ENCODE results near the gene FOXC2.

Gene FOXC2

DNA sequence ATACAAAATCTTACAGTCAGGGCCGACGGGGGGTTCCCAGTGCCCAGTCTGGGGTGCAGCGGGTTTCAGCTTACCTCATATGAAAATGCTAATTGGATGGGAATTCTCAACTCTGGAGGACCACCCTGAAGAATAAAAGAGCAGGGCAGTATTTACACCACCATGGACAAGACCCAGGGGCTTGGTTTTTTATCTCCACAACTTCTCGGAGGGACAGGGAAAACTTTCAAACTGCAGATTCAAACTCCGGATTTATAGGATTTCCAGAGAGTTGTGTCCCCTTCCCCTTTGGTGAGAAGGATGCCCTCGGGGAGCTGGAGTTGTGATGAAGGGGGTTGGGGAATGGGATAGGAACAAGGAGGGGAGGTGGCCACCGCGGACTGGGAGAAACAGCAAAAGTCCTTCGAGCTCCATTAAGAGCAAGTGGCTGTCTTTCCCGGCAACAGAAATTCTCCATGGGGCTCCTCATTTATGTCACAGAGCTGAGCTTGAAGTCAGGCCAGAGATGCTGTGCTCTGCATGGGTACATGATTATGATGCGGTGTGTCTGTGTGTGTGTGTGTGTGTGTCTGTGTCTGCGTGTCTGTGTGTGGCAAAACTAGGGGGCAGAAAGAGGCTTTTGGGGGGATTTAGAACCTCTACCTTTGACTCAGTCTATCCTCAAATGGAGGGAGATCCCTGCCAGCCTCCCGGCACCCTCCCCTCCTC, 27.4 kb downstream of the FOXC2 start:
- peak; percentile 45 for DNase-seq (ENCODE audit: low read depth, low spot score)
- in situ Hi-C loops (cut with HindIII; ENCODE audit: low sequenced_read_pairs), result no loop called here
- H3K4me3 ChIP-seq (ENCODE audit: low read depth, low read length), result no peak overlapping the region
- no peak for TF ChIP-seq CTCF (IDR thresholded peaks at IDR 0.05; ENCODE audit: low read depth, low read length)

DNA sequence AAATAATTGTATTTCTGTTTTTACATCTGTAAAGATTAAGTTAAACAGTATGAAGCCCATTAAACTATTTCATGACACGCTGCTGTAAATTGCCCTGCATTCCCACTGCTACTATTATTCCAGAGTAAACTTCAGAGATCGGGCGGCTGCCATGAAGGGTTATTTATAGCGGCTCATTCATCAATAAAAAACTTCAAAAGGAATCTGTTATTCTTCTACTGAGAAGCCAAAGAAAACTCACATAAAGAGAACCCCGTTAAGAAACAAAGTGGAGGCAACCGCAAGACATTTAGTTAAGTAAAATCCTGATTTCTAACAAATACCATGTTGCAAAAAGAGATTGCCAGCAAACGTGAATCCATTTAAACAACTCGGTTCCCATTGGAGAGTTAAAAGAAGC, 28.1 kb downstream of the FOXC2 start:
- in situ Hi-C loops (cut with HindIII; ENCODE audit: low sequenced_read_pairs), result no loop called here
- H3K4me3 ChIP-seq (ENCODE audit: low read depth, low read length), result no peak overlapping the region
- TF ChIP-seq CTCF (IDR thresholded peaks at IDR 0.05; ENCODE audit: low read depth, low read length), result no peak
- peak; percentile 73 for DNase-seq (ENCODE audit: low read depth, low spot score)

DNA sequence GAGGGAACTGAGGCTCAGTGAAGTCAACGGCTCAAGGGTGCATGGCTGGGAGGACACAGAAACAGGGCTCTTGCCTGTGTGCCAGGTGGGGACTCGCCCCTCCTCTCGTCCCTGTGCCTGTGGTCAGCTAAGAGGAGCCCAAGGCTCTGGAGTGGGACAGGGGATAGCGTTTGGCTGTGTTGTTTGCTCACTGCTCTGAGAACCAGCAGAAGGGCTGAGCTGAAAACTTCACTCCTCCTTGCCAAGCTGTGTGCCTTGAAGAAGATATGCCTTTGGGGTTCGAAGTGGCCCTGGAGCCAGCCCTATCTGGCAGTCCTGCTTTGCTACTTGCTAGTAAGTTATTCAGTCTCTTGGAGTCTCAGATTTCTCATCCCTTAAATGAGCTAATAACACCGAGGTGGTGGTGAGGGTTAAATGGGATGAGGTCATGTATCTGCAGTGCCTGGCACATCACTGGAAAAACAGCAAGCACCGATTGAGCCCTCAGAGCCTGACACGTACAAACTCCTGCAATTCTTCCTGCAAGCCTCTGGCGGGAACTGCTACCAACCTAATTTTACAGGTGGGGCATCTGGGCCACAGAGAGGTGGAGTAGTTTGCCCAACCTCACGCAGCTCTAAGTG, 29.5 kb downstream of the FOXC2 start:
- TF ChIP-seq CTCF (IDR thresholded peaks at IDR 0.05; ENCODE audit: low read depth, low read length), result no peak
- DNase-seq (ENCODE audit: low read depth, low spot score), result no peak
- in situ Hi-C loops (cut with HindIII; ENCODE audit: low sequenced_read_pairs), result no loop called here
- no peak overlapping the region for H3K4me3 ChIP-seq (ENCODE audit: low read depth, low read length)

- no peak for DNase-seq (ENCODE audit: low read depth, low spot score)
- no peak overlapping the region for H3K4me3 ChIP-seq (ENCODE audit: low read depth, low read length)
- in situ Hi-C loops (cut with HindIII; ENCODE audit: low sequenced_read_pairs), result no loop called here
- TF ChIP-seq CTCF (IDR thresholded peaks at IDR 0.05; ENCODE audit: low read depth, low read length), result no peak
These were observed 30.7 kb downstream of the FOXC2 start for GRCh38 chr16:86597126-86597879.

- no peak overlapping the region for H3K4me3 ChIP-seq (ENCODE audit: low read depth, low read length)
- in situ Hi-C loops (cut with HindIII; ENCODE audit: low sequenced_read_pairs), result no loop called here
- TF ChIP-seq CTCF (IDR thresholded peaks at IDR 0.05; ENCODE audit: low read depth, low read length), result no peak
- no peak for DNase-seq (ENCODE audit: low read depth, low spot score)
These were observed 31.4 kb downstream of the FOXC2 start for GRCh38 chr16:86597880-86598606.
